GM21723 (cell line): ENCODE data around the gene DNAJA3.
A peak's percentile ranks its signal among the peaks of the same experiment; 100 is the strongest.

Source experiments
- ATAC-seq: cut with Tn5 transposase; IDR thresholded peaks from one replicate; pipeline ENCODE4 v1.9.1; 2021; ENCODE audit warnings: mild to moderate bottlenecking, moderate library complexity; ENCODE audit not compliant: unreplicated experiment

DNAJA3 gene

GRCh38 chr16:4505356-4506147 is 79.9 kb downstream of the DNAJA3 start:
- peak; percentile 85 for ATAC-seq
